GM12878 (cell line): Measurements from ENCODE around the gene ZNF592. TPM values are rescaled to one million over a fixed set of nuclear protein-coding genes. Genes with fewer than 3 reads are reported as not detected.

Source experiments
- ATAC-seq: fragments of 200-7000 bp; cut with Tn5 transposase; 3 replicates; pipeline ENCODE4 v1.9.1; 2020; ENCODE audit warnings: mild to moderate bottlenecking, moderate library complexity
- BruUV-seq: library from RNA; stranded (reverse); fragments of 400-500 nt; replicated peaks from 2 replicates; lab custom pipeline; 2021; lab: Mats Ljungman, UMichigan
- CTCF ChIA-PET: fragments of 300-600 bp; sonication (Branson Sonifier 250); formaldehyde crosslinking; extraction: SDS; loops from one replicate; lab custom pipeline; 2021; ENCODE audit warnings: inconsistent platforms; lab: Yijun Ruan, JAX
- POLR2A ChIA-PET: fragments of 350-600 bp; formaldehyde crosslinking; extraction: SDS; loops from one replicate; lab custom pipeline; 2021; ENCODE audit warnings: inconsistent platforms; lab: Charles Lee
- RAD21 ChIA-PET: fragments of 300-600 bp; sonication (Branson Sonifier 250); formaldehyde crosslinking; loops from one replicate; lab custom pipeline; 2023; ENCODE audit warnings: antibody characterized with exemption; ENCODE audit not compliant: unreplicated experiment; lab: Charles Lee
- SMC1A ChIA-PET: fragments of 300-600 bp; sonication (Branson Sonifier 250); formaldehyde crosslinking; loops from one replicate; lab custom pipeline; 2023; ENCODE audit not compliant: unreplicated experiment, uncharacterized antibody; lab: Charles Lee
- DNase-seq: peaks from one replicate; pipeline ENCODE4 v3.0.0-alpha.2; 2011; ENCODE audit warnings: low read depth, low spot score
- FAIRE-seq: peaks from 3 replicates; lab custom pipeline; 2011; peaks lifted over from hg19 to GRCh38; lab: Jason Lieb, UNC
- H2AFZ ChIP-seq: 2 replicates; pipeline ENCODE4 v1.6.0; 2011; ENCODE audit warnings: low read depth, low read length, control low read depth; ENCODE audit not compliant: control insufficient read depth
- H3K27ac ChIP-seq: 2 replicates; pipeline ENCODE4 v1.5.1; 2011; ENCODE audit warnings: control low read depth; ENCODE audit not compliant: control insufficient read depth, insufficient read depth
- H3K27me3 ChIP-seq, 2 experiments: replicated peaks in 1 of 2; 2 replicates each; pipeline versions ENCODE4 v1.6.0 to v1.6.1; 2011; ENCODE audit warnings: low read length in 1 of 2; ENCODE audit not compliant: control insufficient read depth in 2 of 2, insufficient read depth in 2 of 2
- H3K36me3 ChIP-seq, 2 experiments: 2 replicates each; pipeline ENCODE4 v1.5.1; 2011; ENCODE audit warnings: low read length in 1 of 2; ENCODE audit not compliant: control insufficient read depth in 2 of 2, insufficient read depth in 2 of 2
- H3K4me1 ChIP-seq: 2 replicates; pipeline ENCODE4 v1.6.1; 2011; ENCODE audit warnings: mild to moderate bottlenecking, low read length, moderate library complexity, mixed read lengths; ENCODE audit not compliant: control insufficient read depth, insufficient read depth
- H3K4me2 ChIP-seq: 2 replicates; pipeline ENCODE4 v1.6.0; 2011; ENCODE audit warnings: control low read depth; ENCODE audit not compliant: control insufficient read depth, insufficient read depth
- H3K4me3 ChIP-seq: fragments of 200-600 bp; sonication (generic); 2 replicates; pipeline ENCODE4 v1.5.1; 2016
- H3K79me2 ChIP-seq: 2 replicates; pipeline ENCODE4 v1.6.0; 2011; ENCODE audit warnings: low read length; ENCODE audit not compliant: control insufficient read depth, insufficient read depth
- H3K9ac ChIP-seq: 2 replicates; pipeline ENCODE4 v1.8.0; 2011; ENCODE audit warnings: low read length, control low read depth, mixed read lengths; ENCODE audit not compliant: control insufficient read depth, insufficient read depth
- H3K9me3 ChIP-seq: replicated peaks from 3 replicates; pipeline ENCODE4 v1.5.1; 2011; ENCODE audit warnings: mild to moderate bottlenecking, low read length; ENCODE audit not compliant: control insufficient read depth, insufficient read depth
- H4K20me1 ChIP-seq: 2 replicates; pipeline ENCODE4 v1.6.0; 2011; ENCODE audit not compliant: control insufficient read depth, insufficient read depth
- CTCF ChIP-seq, 3 experiments: IDR thresholded peaks in 2 of 3; conservative IDR thresholded peaks in 1 of 3; 2 replicates each; pipeline ENCODE4 v1.5.1; 2011; ENCODE audit warnings: low read depth in 3 of 3, low read length in 3 of 3, mild to moderate bottlenecking in 3 of 3, control low read depth in 2 of 3, moderate library complexity in 2 of 3, inconsistent platforms in 1 of 3, mixed read lengths in 1 of 3; ENCODE audit not compliant: control insufficient read depth in 2 of 3, insufficient read depth in 1 of 3; ENCODE audit errors: extremely low read depth in 1 of 3
- GABPA ChIP-seq: IDR thresholded peaks from 2 replicates; pipeline ENCODE4 v1.6.1; 2014; ENCODE audit warnings: antibody characterized with exemption, low read depth, mild to moderate bottlenecking, inconsistent platforms
- RAD21 ChIP-seq: IDR thresholded peaks from 2 replicates; pipeline ENCODE4 v1.6.1; 2011; ENCODE audit warnings: mild to moderate bottlenecking, low read depth, low read length, moderate library complexity; ENCODE audit not compliant: insufficient read depth
- SMC3 ChIP-seq: IDR thresholded peaks from 2 replicates; pipeline ENCODE4 v1.6.1; 2011; ENCODE audit warnings: low read length, improper control_type of control experiment, borderline replicate concordance
- SREBF2 ChIP-seq: IDR thresholded peaks from 2 replicates; pipeline ENCODE4 v1.6.1; 2012; ENCODE audit warnings: mild to moderate bottlenecking, low read length
- WGBS: methylation state at CpG from one replicate; pipeline ENCODE4 v1.1.6; 2016; ENCODE audit warnings: low lambda C conversion rate; ENCODE audit not compliant: insufficient replicate concordance, insufficient coverage; ENCODE audit errors: missing lambda C conversion rate; 5-methylcytosine and 5-hydroxymethylcytosine counted together
- in situ Hi-C: fragments of 300-500 bp; cut with MboI; formaldehyde crosslinking; loops from 9 replicates; pipeline ENCODE4 v1.14.3; 2018; ENCODE audit warnings: mixed read lengths
- intact Hi-C: fragments of 100-400 bp; cut with micrococcal nuclease; formaldehyde crosslinking; loops from one replicate; pipeline ENCODE4 v1.14.2; 2022; ENCODE audit not compliant: unreplicated experiment
- polyA plus RNA-seq, 11 experiments: library from polyadenylated mRNA; depleted of rRNA in 4 of 11; unstranded in 6 of 11; stranded (reverse) in 5 of 11; fragments of >200 nt; fragmentation: Nextera tagmentation in 4 of 11; fragmentation: Illumina TruSeq in 1 of 11; extraction: Ambion mirVana in 4 of 11; extraction: Trizol in 1 of 11; gene quantifications; 1 replicate in 1 of 11; 2 replicates in 10 of 11; pipeline versions ENCODE4 v1.2.1 to v1.2.3, GENCODE V29; 2011 to 2016; ENCODE audit warnings: inconsistent platforms in 2 of 11, missing spikeins in 2 of 11, low read depth in 1 of 11
- total RNA-seq, 4 experiments: library from RNA; depleted of rRNA in 3 of 4; stranded (reverse); fragments of >200 nt in 3 of 4; fragmentation: Illumina TruSeq in 1 of 4; extraction: Trizol in 1 of 4; gene quantifications; 2 replicates each; pipeline versions ENCODE4 v1.2.1 to v1.2.3, GENCODE V29; 2013 to 2021

ZNF592 gene
- total and polyA plus RNA-seq, 10 of the 15 experiments (the other 5 are each of a cell fraction or from before 2014, with no cell fraction given), result 0.95 to 23.7 (median 8.6) TPM

- 31% methylated on average over 6 of the region's 6 CpGs for WGBS
- Histone ChIP-seq H3K79me2 (no peaks in the 10 kb centered on the region), H3K4me1 (no peaks in the 10 kb centered on the region), H2AFZ (no peak overlapping the region), H3K9ac (no peak overlapping the region), H3K27ac (no peak overlapping the region), H3K36me3 (no peaks in the 10 kb centered on the region), H3K4me2 (no peak overlapping the region), H4K20me1 (no peaks in the 10 kb centered on the region), H3K4me3 (no peak overlapping the region), H3K27me3 (peaks cover 0 to 4% of the 10 kb centered on the region in 2 experiments; a peak in 3 of 4 replicates), H3K9me3 (no peaks in the 10 kb centered on the region)
- TF ChIP-seq SREBF2 (no peak), CTCF (IDR thresholded peaks at IDR 0.05 in 2 of 3, conservative IDR thresholded peaks at IDR 0.05 in 1 of 3; ENCODE audit: control insufficient read depth in 2 of 3, extremely low read depth in 1 of 3, insufficient read depth in 1 of 3, low read depth in 3 of 3, low read length in 3 of 3) (peak; percentile 43 to 52 (median 47); a peak in 4 of 6 replicates), SMC3 (peak; percentile 30; the same call in 1 of the 2 replicates), GABPA (no peak), RAD21 (peak; percentile 51)
- CTCF ChIA-PET, result interaction anchor here (0.8 to 1.2 kb wide), 2 partner anchors 102 to 195 kb away, joined by 3 to 5 read pairs; no protein-coding TSS in a partner anchor
- ATAC-seq (peak; percentile 88), DNase-seq (no peak), FAIRE-seq (no peak)
- SMC1A ChIA-PET, result interaction anchor here (1.4 to 1.6 kb wide), 3 partner anchors 102 to 218 kb away, joined by 3 to 5 read pairs (median 5); no protein-coding TSS in a partner anchor
- RAD21 ChIA-PET, result interaction anchor here (0.6 kb wide), 1 partner anchor 102 kb away, joined by 3 read pairs; no protein-coding TSS in a partner anchor
- intact Hi-C loops (loop anchor here (1.0 kb wide), 1 partner anchor 102 kb away; no protein-coding TSS in a partner anchor), in situ Hi-C loops (no loop called here)
- POLR2A ChIA-PET, result no interaction called here
- no TSS peak for BruUV-seq
These were observed 78.0 kb downstream of the ZNF592 start for GRCh38 chr15:84826369-84826823.
